DMS53 (cell line): ENCODE results near the gene HTT.

Experiments used
- DNase-seq: peaks from one replicate; lab custom pipeline; 2025; lab: John Stamatoyannopoulos, UW

Gene HTT

GRCh38 chr4:3267576-3268394 is 193.3 kb downstream of the HTT start:
- no peak for DNase-seq

- no peak for DNase-seq
Measured at GRCh38 chr4:3268395-3269104, 194.1 kb downstream of the HTT start.

- no peak for DNase-seq
Measured at GRCh38 chr4:3269105-3269927, 194.8 kb downstream of the HTT start.

- DNase-seq, result no peak
Measured at GRCh38 chr4:3269991-3270611, 195.6 kb downstream of the HTT start.

- no peak for DNase-seq
Measured at GRCh38 chr4:3271131-3271530, 196.7 kb downstream of the HTT start.

- no peak for DNase-seq
Measured at GRCh38 chr4:3276986-3277385, 202.5 kb downstream of the HTT start.

GRCh38 chr4:3280466-3280865 is 206.0 kb downstream of the HTT start:
- no peak for DNase-seq

GRCh38 chr4:3283483-3283882 is 209.0 kb downstream of the HTT start:
- no peak for DNase-seq

- DNase-seq, result no peak
Measured at GRCh38 chr4:3283916-3284315, 209.4 kb downstream of the HTT start.

GRCh38 chr4:3284734-3285557 is 210.5 kb downstream of the HTT start:
- DNase-seq, result no peak

GRCh38 chr4:3285558-3286334 is 211.3 kb downstream of the HTT start:
- peak; percentile 49 for DNase-seq

GRCh38 chr4:3286335-3287175 is 212.1 kb downstream of the HTT start:
- peak; percentile 72 for DNase-seq

GRCh38 chr4:3287271-3287971 is 212.9 kb downstream of the HTT start:
- no peak for DNase-seq

- DNase-seq, result no peak
Measured at GRCh38 chr4:3287972-3288570, 213.6 kb downstream of the HTT start.

- no peak for DNase-seq
Measured at GRCh38 chr4:3288571-3289094, 214.2 kb downstream of the HTT start.

- no peak for DNase-seq
Measured at GRCh38 chr4:3290476-3290875, 216.0 kb downstream of the HTT start.

GRCh38 chr4:3290889-3291321 is 216.4 kb downstream of the HTT start:
- no peak for DNase-seq

- peak; percentile 97 for DNase-seq
Measured at GRCh38 chr4:3291411-3291968, 217.0 kb downstream of the HTT start.
